ENCODE data around the gene TNNT1.

- no peak for TF ChIP-seq CTCF (IDR thresholded peaks at IDR 0.05; ENCODE audit: poor library complexity, severe bottlenecking)
- no peak for TF ChIP-seq EP300 (conservative IDR thresholded peaks at IDR 0.05; ENCODE audit: poor library complexity, severe bottlenecking)
Observed at GRCh38 chr19:55197528-55197927, 48.5 kb upstream of the TNNT1 start.

All from neural cell (in vitro differentiated cells).